Measurements from ENCODE around the gene RECQL5. TPM values are rescaled to one million over a fixed set of nuclear protein-coding genes. Genes with fewer than 3 reads are reported as not detected.

RECQL5 gene
- total RNA-seq, 1 experiment from 2014 or later = 67.0 TPM

- ChIA-PET POLR2A (interaction anchor here (0.6 to 0.9 kb wide), 2 partner anchors 152 to 157 kb away, joined by 3 to 4 read pairs; no protein-coding TSS in a partner anchor), CTCF (interaction anchor here (0.7 to 1.7 kb wide), 2 partner anchors 119 to 128 kb away, joined by 4 read pairs; no protein-coding TSS in a partner anchor)
- TF ChIP-seq CTCF (IDR thresholded peaks at IDR 0.05; ENCODE audit: insufficient read depth in 1 of 2, low read depth in 1 of 2, low read length in 1 of 2, severe bottlenecking in 1 of 2, unreplicated experiment in 1 of 2) = no peak
- H3K9me3 ChIP-seq = no peaks in the 10 kb centered on the region
- peaks cover 7% of the 10 kb centered on the region for H3K4me1 ChIP-seq
- Mint-ChIP-seq H3K4me1 (ENCODE audit: low read depth, unreplicated experiment) (peaks cover 4% of the 10 kb centered on the region), H3K4me3 (ENCODE audit: unreplicated experiment) (no peak overlapping the region), H3K27me3 (ENCODE audit: insufficient read depth, unreplicated experiment) (no peaks in the 10 kb centered on the region), H3K27ac (ENCODE audit: unreplicated experiment) (no peak overlapping the region), H3K36me3 (ENCODE audit: insufficient read depth, unreplicated experiment) (peaks cover 26% of the 10 kb centered on the region), H3K9me3 (ENCODE audit: unreplicated experiment) (no peaks in the 10 kb centered on the region)
- DNase-seq = no peak
- no peaks in the 10 kb centered on the region for H3K27me3 ChIP-seq (replicated peaks; ENCODE audit: control insufficient read depth, insufficient read depth, low read length)
- H3K4me3 ChIP-seq (ENCODE audit: low read depth, low read length) = no peak overlapping the region
- BruUV-seq (replicated peaks) = no TSS peak
- peaks cover 7% of the 10 kb centered on the region for H3K36me3 ChIP-seq (ENCODE audit: control insufficient read depth, insufficient read depth, low read length)
- intact Hi-C loops (cut with micrococcal nuclease; ENCODE audit: unreplicated experiment) = no loop called here
These were observed 38.5 kb downstream of the RECQL5 start for GRCh38 chr17:75628425-75628824.

GRCh38 chr17:75627094-75627493 is 39.9 kb downstream of the RECQL5 start:
- POLR2A ChIA-PET = no interaction called here
- no peaks in the 10 kb centered on the region for H3K27me3 ChIP-seq (replicated peaks; ENCODE audit: control insufficient read depth, insufficient read depth, low read length)
- peaks cover 7% of the 10 kb centered on the region for H3K36me3 ChIP-seq (ENCODE audit: control insufficient read depth, insufficient read depth, low read length)
- BruUV-seq (replicated peaks) = no TSS peak
- intact Hi-C loops (cut with micrococcal nuclease; ENCODE audit: unreplicated experiment) = no loop called here
- H3K9me3 Mint-ChIP-seq (ENCODE audit: unreplicated experiment) = no peaks in the 10 kb centered on the region
- TF ChIP-seq CTCF (IDR thresholded peaks at IDR 0.05; ENCODE audit: insufficient read depth in 1 of 2, low read depth in 1 of 2, low read length in 1 of 2, severe bottlenecking in 1 of 2, unreplicated experiment in 1 of 2) = no peak
- no peaks in the 10 kb centered on the region for H3K9me3 ChIP-seq
- H3K27ac Mint-ChIP-seq (ENCODE audit: unreplicated experiment) = no peak overlapping the region
- H3K36me3 Mint-ChIP-seq (ENCODE audit: insufficient read depth, unreplicated experiment) = peaks cover 28% of the 10 kb centered on the region
- no peak for DNase-seq
- peaks cover 7% of the 10 kb centered on the region for H3K4me1 Mint-ChIP-seq (ENCODE audit: low read depth, unreplicated experiment)
- peaks cover 2% of the 10 kb centered on the region; the same call in 1 of the 2 replicates for H3K4me1 ChIP-seq
- no peak overlapping the region for H3K4me3 ChIP-seq (ENCODE audit: low read depth, low read length)
- no peaks in the 10 kb centered on the region for H3K27me3 Mint-ChIP-seq (ENCODE audit: insufficient read depth, unreplicated experiment)
- CTCF ChIA-PET = no interaction called here
- H3K4me3 Mint-ChIP-seq (ENCODE audit: unreplicated experiment) = no peak overlapping the region

- DNase-seq = no peak
- Mint-ChIP-seq H3K4me1 (ENCODE audit: low read depth, unreplicated experiment) (peaks cover 11% of the 10 kb centered on the region), H3K27ac (ENCODE audit: unreplicated experiment) (no peak overlapping the region), H3K4me3 (ENCODE audit: unreplicated experiment) (no peak overlapping the region), H3K9me3 (ENCODE audit: unreplicated experiment) (no peaks in the 10 kb centered on the region), H3K27me3 (ENCODE audit: insufficient read depth, unreplicated experiment) (no peaks in the 10 kb centered on the region), H3K36me3 (ENCODE audit: insufficient read depth, unreplicated experiment) (peaks cover 28% of the 10 kb centered on the region)
- ChIA-PET POLR2A (no interaction called here), CTCF (no interaction called here)
- H3K4me1 ChIP-seq = peaks cover 6% of the 10 kb centered on the region; the same call in 1 of the 2 replicates
- no peaks in the 10 kb centered on the region for H3K27me3 ChIP-seq (replicated peaks; ENCODE audit: control insufficient read depth, insufficient read depth, low read length)
- no peaks in the 10 kb centered on the region for H3K9me3 ChIP-seq
- no peak overlapping the region for H3K4me3 ChIP-seq (ENCODE audit: low read depth, low read length)
- no peak for TF ChIP-seq CTCF (IDR thresholded peaks at IDR 0.05; ENCODE audit: insufficient read depth in 1 of 2, low read depth in 1 of 2, low read length in 1 of 2, severe bottlenecking in 1 of 2, unreplicated experiment in 1 of 2)
- BruUV-seq (replicated peaks) = no TSS peak
- peaks cover 4% of the 10 kb centered on the region for H3K36me3 ChIP-seq (ENCODE audit: control insufficient read depth, insufficient read depth, low read length)
- intact Hi-C loops (cut with micrococcal nuclease; ENCODE audit: unreplicated experiment) = no loop called here
These were observed 40.4 kb downstream of the RECQL5 start for GRCh38 chr17:75626496-75627038.

All from Caco-2 (cell line).